VCaP (cell line): ENCODE data around the gene TBC1D9B.

ENCODE experiments used
- H3K27ac ChIP-seq: fragments of 450-650 bp; 2 replicates; pipeline ENCODE4 v1.5.1; 2017
- TF ChIP-seq, protein P1 (sequence below): fragments of 450-650 bp; conservative IDR thresholded peaks from 2 replicates; pipeline ENCODE4 v1.5.1; 2017; ENCODE audit warnings: mild to moderate bottlenecking, moderate library complexity

The TBC1D9B gene

DNA sequence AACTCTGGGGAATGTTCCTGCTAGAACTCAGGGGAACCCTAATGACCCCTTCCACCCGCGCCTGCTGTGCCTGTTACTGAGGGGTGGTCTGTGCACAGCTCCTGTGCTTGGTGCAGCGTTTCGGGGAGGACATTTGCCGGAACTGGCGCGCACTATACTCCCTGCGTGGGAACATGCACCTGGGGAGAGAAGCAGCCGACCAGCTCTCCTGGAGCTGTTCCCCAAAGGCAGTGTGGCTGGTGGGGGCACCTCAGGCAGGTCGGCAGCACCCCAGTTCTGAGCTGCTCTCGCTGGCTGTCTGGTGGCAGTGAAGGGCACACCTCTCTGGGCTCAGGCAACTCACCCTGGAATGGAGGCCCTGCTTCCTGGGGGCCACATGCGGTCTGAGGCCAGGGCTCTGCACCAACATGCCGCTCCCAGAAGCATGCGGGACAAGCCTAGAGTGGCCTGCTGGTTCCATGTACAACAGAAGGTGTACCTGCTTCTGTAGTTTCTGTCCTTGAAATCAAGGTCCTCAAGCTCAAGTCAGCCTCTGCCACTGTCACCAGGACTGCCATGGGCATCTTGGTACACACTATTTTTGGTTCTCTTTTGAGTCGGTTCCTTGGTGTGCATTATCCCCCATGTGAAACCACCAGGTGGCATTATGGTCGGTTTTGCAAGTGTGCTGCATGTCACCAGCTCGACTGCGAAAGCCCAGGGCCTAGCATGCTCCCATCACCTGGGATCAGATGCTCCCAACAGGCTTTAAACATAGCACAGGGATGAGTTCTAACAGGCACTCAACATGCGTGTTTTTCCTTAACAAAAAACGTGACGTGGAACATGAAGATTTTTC, 41.2 kb downstream of the TBC1D9B start:
- TF ChIP-seq, protein P1, sequence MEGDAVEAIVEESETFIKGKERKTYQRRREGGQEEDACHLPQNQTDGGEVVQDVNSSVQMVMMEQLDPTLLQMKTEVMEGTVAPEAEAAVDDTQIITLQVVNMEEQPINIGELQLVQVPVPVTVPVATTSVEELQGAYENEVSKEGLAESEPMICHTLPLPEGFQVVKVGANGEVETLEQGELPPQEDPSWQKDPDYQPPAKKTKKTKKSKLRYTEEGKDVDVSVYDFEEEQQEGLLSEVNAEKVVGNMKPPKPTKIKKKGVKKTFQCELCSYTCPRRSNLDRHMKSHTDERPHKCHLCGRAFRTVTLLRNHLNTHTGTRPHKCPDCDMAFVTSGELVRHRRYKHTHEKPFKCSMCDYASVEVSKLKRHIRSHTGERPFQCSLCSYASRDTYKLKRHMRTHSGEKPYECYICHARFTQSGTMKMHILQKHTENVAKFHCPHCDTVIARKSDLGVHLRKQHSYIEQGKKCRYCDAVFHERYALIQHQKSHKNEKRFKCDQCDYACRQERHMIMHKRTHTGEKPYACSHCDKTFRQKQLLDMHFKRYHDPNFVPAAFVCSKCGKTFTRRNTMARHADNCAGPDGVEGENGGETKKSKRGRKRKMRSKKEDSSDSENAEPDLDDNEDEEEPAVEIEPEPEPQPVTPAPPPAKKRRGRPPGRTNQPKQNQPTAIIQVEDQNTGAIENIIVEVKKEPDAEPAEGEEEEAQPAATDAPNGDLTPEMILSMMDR, result peak; percentile 61

GRCh38 chr5:179865491-179866240, 42.0 kb downstream of the TBC1D9B start:
- H3K27ac ChIP-seq, result no peak overlapping the region
- TF ChIP-seq, protein P1, result no peak

More for the DNA sequence above, 41.2 kb downstream of the TBC1D9B start:
- H3K27ac ChIP-seq, result no peak overlapping the region

GRCh38 chr5:179864686-179865085, 43.0 kb downstream of the TBC1D9B start:
- TF ChIP-seq, protein P1, result no peak

GRCh38 chr5:179863449-179864085, 44.1 kb downstream of the TBC1D9B start:
- TF ChIP-seq, protein P1, result no peak
- H3K27ac ChIP-seq, result no peak overlapping the region

More at GRCh38 chr5:179864686-179865085, 43.0 kb downstream of the TBC1D9B start:
- H3K27ac ChIP-seq, result no peak overlapping the region

GRCh38 chr5:179862891-179863290, 44.8 kb downstream of the TBC1D9B start:
- TF ChIP-seq, protein P1, result no peak

DNA sequence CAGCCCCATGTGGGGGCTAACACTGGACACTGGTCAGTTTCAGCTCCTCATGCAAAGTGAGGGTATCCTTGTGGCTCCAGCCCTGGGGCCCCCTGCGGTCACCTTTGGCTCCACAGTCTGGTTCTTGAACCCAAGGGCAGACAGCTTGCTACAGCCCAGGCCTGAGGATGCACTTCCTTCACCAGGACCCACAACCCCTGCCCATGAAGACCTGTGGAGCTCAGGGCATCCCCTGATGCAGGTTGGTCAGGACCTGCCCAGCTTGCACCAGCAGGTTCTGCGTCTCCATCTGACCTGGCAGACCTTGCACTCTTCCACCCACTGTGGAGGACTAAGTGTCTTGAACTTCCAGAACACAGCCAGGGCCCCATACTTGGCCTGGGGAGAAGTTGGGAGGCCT, 45.4 kb downstream of the TBC1D9B start:
- no peak overlapping the region for H3K27ac ChIP-seq
- TF ChIP-seq, protein P1, result no peak

More at GRCh38 chr5:179862891-179863290, 44.8 kb downstream of the TBC1D9B start:
- H3K27ac ChIP-seq, result no peak overlapping the region

DNA sequence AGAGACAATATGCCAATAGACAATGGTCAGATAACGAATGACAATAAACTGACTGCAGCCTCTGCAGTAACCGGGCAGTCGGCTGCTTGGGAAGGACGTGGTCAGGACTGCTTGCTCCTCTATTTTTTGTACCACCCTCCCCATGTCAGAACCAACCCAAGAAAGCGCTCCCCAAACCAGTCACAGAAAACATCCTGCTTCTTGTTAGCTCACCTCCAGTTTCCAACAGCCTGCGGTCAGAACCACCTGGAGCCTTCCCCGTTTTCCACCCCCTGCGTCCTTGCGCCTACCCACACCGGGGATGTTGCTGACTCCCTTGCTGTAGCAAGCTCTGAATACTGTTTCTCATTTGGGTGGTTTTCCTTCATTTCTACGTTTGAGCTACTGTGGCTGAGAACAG, 47.4 kb downstream of the TBC1D9B start:
- H3K27ac ChIP-seq, result peak overlapping the region; percentile 98
- TF ChIP-seq, protein P1, result no peak
